K562 (cell line): Measurements from ENCODE around the gene CABP2. TPM values are rescaled to one million over a fixed set of nuclear protein-coding genes. Genes with fewer than 3 reads are reported as not detected.

Experiments used
- BCOR ChIP-seq: fragments of 450-650 bp; IDR thresholded peaks from 2 replicates; pipeline ENCODE4 v1.6.1; 2016
- ERF ChIP-seq: fragments of 450-650 bp; formaldehyde crosslinking; IDR thresholded peaks from 2 replicates; pipeline ENCODE4 v1.4.0; 2020; ENCODE audit warnings: mild to moderate bottlenecking, mixed read lengths
- FOXP4 ChIP-seq: sonication (generic); formaldehyde crosslinking; IDR thresholded peaks from 2 replicates; pipeline ENCODE4 v1.8.0; 2022; ENCODE audit warnings: mild to moderate bottlenecking, missing genetic modification reagents, borderline replicate concordance
- MIER1 ChIP-seq: fragments of 450-650 bp; IDR thresholded peaks from 2 replicates; pipeline ENCODE4 v1.6.1; 2016; ENCODE audit warnings: antibody characterized with exemption, mild to moderate bottlenecking, low read depth
- PHB2 ChIP-seq: fragments of 450-650 bp; IDR thresholded peaks from 2 replicates; pipeline ENCODE4 v1.6.1; 2017; ENCODE audit warnings: low read depth
- PML ChIP-seq: IDR thresholded peaks from 2 replicates; pipeline ENCODE4 v1.6.1; 2012; ENCODE audit warnings: low read length, inconsistent platforms
- SIX5 ChIP-seq, 2 experiments: IDR thresholded peaks; 2 replicates each; pipeline ENCODE4 v1.6.1; 2011; ENCODE audit warnings: low read length in 2 of 2, borderline replicate concordance in 1 of 2, low read depth in 1 of 2, mild to moderate bottlenecking in 1 of 2, moderate library complexity in 1 of 2; ENCODE audit not compliant: insufficient read depth in 1 of 2
- SPI1 ChIP-seq: IDR thresholded peaks from 2 replicates; pipeline ENCODE4 v1.6.1; 2011; ENCODE audit warnings: low read depth, low read length, control low read depth, borderline replicate concordance
- SRF ChIP-seq, 2 experiments: fragments of 250-450, 450-650 bp in 1 of 2; sonication (Bioruptor Pico) in 1 of 2; sonication (generic) in 1 of 2; formaldehyde crosslinking; IDR thresholded peaks; 2 replicates each; pipeline versions ENCODE4 v1.5.0 to v1.5.1; 2020 to 2022; ENCODE audit warnings: mild to moderate bottlenecking in 1 of 2, missing genetic modification reagents in 1 of 2
- ZBTB12 ChIP-seq: fragments of 250-450 bp; sonication (Bioruptor Pico); IDR thresholded peaks from 2 replicates; pipeline ENCODE4 v1.4.0; 2020
- ZBTB7A ChIP-seq: IDR thresholded peaks from 2 replicates; pipeline ENCODE4 v1.6.1; 2011; ENCODE audit warnings: low read depth, mild to moderate bottlenecking, low read length, moderate library complexity, borderline replicate concordance; ENCODE audit not compliant: control insufficient read depth
- ZNF395 ChIP-seq: fragments of 200-800 bp; sonication (Bioruptor generic); IDR thresholded peaks from 2 replicates; pipeline ENCODE4 v1.6.1; 2017; ENCODE audit warnings: missing genetic modification characterization, missing compliant biosample characterization
- ZNF584 ChIP-seq: fragments of 200-800 bp; sonication (Bioruptor generic); IDR thresholded peaks from 2 replicates; pipeline ENCODE4 v1.6.1; 2016; ENCODE audit warnings: low read depth, mild to moderate bottlenecking, missing genetic modification characterization, missing compliant biosample characterization
- ZSCAN32 ChIP-seq: fragments of 450-650 bp; formaldehyde crosslinking; IDR thresholded peaks from 2 replicates; pipeline ENCODE4 v1.4.0; 2020; ENCODE audit warnings: mild to moderate bottlenecking, moderate library complexity
- polyA plus RNA-seq, 8 experiments: library from polyadenylated mRNA; depleted of rRNA in 4 of 8; stranded (reverse) in 5 of 8; unstranded in 3 of 8; fragments of >200 nt; fragmentation: Nextera tagmentation in 2 of 8; fragmentation: Illumina TruSeq in 1 of 8; extraction: Ambion mirVana in 2 of 8; extraction: Trizol in 1 of 8; gene quantifications; 2 replicates each; pipeline versions ENCODE4 v1.2.1 to v1.2.3, GENCODE V29; 2011 to 2014; ENCODE audit warnings: inconsistent platforms in 1 of 8, missing spikeins in 1 of 8
- total RNA-seq, 7 experiments: library from RNA; depleted of rRNA in 6 of 7; stranded (reverse); fragments of >200 nt in 6 of 7; fragmentation: Illumina TruSeq in 2 of 7; extraction: Trizol in 2 of 7; gene quantifications; 2 replicates each; pipeline versions ENCODE4 v1.2.1 to v1.2.3, GENCODE V29; 2011 to 2021; ENCODE audit warnings: low replicate concordance in 1 of 7
- TF ChIP-seq, protein P1 (sequence below): sonication (generic); formaldehyde crosslinking; IDR thresholded peaks from 2 replicates; pipeline ENCODE4 v1.5.0; 2020; ENCODE audit warnings: missing genetic modification reagents

The CABP2 gene
- total and polyA plus RNA-seq, 9 of the 15 experiments (the other 6 are each of a cell fraction or from before 2014, with no cell fraction given): not detected

GRCh38 chr11:67505605-67506396 lies 17.4 kb downstream of the CABP2 start (continued):
- TF ChIP-seq FOXP4 (CRISPR knock-in tag): no peak
- 0 out of 2 replicates have a peak, but pooled peaks have one; percentile 28 for TF ChIP-seq PML
- no peak for TF ChIP-seq SRF (CRISPR knock-in tag; IDR thresholded peaks at IDR 0.05)
- peak; percentile 53; the same call in 1 of the 2 replicates for TF ChIP-seq ZBTB7A
- TF ChIP-seq SPI1: no peak
- TF ChIP-seq ERF (CRISPR knock-in tag): peak; percentile 70; the same call in 1 of the 2 replicates
- TF ChIP-seq PHB2: no peak
- TF ChIP-seq ZNF584: no peak
- TF ChIP-seq ZBTB12 (CRISPR knock-in tag): no peak
- TF ChIP-seq MIER1: no peak
- TF ChIP-seq ZSCAN32 (CRISPR knock-in tag): peak; percentile 23; the same call in 1 of the 2 replicates
- TF ChIP-seq ZNF395 (CRISPR knock-in tag): no peak
- 0 out of 2 replicates have a peak, but pooled peaks have one; percentile 30 for TF ChIP-seq BCOR
- TF ChIP-seq SIX5 (IDR thresholded peaks at IDR 0.05; ENCODE audit: borderline replicate concordance in 1 of 2, insufficient read depth in 1 of 2, low read depth in 1 of 2, low read length in 2 of 2): no peak
- TF ChIP-seq, protein P1, sequence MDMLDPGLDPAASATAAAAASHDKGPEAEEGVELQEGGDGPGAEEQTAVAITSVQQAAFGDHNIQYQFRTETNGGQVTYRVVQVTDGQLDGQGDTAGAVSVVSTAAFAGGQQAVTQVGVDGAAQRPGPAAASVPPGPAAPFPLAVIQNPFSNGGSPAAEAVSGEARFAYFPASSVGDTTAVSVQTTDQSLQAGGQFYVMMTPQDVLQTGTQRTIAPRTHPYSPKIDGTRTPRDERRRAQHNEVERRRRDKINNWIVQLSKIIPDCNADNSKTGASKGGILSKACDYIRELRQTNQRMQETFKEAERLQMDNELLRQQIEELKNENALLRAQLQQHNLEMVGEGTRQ: no peak; the same call in 1 of the 2 replicates
